Liver (tissue), 3 donors: Measurements from ENCODE around the gene ELAC2.
A peak's percentile ranks its signal among the peaks of the same experiment; 100 is the strongest.

Experiments
- CTCF ChIP-seq: fragments of 150-350 bp; IDR thresholded peaks from 2 replicates; pipeline ENCODE4 v1.5.1; 2017; ENCODE audit warnings: improper control_type of control experiment, low read depth, low read length; ENCODE audit not compliant: missing input control
- NR2F2 ChIP-seq: IDR thresholded peaks from 2 replicates; pipeline ENCODE4 v1.6.1; 2016; ENCODE audit warnings: antibody characterized with exemption
- RAD21 ChIP-seq, 2 donors: IDR thresholded peaks; 2 replicates each; pipeline ENCODE4 v1.6.1; 2016; ENCODE audit warnings: antibody characterized with exemption in 2 of 2, mild to moderate bottlenecking in 2 of 2
- SP1 ChIP-seq: IDR thresholded peaks from 2 replicates; pipeline ENCODE4 v1.6.1; 2018; ENCODE audit warnings: antibody characterized with exemption, mild to moderate bottlenecking
- TAF1 ChIP-seq: conservative IDR thresholded peaks from 2 replicates; pipeline ENCODE4 v1.6.1; 2016; ENCODE audit warnings: antibody characterized with exemption, mild to moderate bottlenecking
- donor health status: healthy.
- donor health status: healthy.

GRCh38 chr17:12983991-12984884 is 33.6 kb downstream of the ELAC2 start:
- TF ChIP-seq CTCF, result no peak
- TF ChIP-seq RAD21 (IDR thresholded peaks at IDR 0.05), result peak; percentile 29 to 33
- TF ChIP-seq TAF1, result no peak
- TF ChIP-seq NR2F2, result peak; percentile 28
- TF ChIP-seq SP1, result peak; percentile 73
